NCI-H187 (cell line): ENCODE data around the gene ADD3.

ENCODE experiments used
- DNase-seq, 2 experiments: peaks; one replicate each; lab custom pipeline; 2025; lab: John Stamatoyannopoulos, UW

Gene ADD3

DNA sequence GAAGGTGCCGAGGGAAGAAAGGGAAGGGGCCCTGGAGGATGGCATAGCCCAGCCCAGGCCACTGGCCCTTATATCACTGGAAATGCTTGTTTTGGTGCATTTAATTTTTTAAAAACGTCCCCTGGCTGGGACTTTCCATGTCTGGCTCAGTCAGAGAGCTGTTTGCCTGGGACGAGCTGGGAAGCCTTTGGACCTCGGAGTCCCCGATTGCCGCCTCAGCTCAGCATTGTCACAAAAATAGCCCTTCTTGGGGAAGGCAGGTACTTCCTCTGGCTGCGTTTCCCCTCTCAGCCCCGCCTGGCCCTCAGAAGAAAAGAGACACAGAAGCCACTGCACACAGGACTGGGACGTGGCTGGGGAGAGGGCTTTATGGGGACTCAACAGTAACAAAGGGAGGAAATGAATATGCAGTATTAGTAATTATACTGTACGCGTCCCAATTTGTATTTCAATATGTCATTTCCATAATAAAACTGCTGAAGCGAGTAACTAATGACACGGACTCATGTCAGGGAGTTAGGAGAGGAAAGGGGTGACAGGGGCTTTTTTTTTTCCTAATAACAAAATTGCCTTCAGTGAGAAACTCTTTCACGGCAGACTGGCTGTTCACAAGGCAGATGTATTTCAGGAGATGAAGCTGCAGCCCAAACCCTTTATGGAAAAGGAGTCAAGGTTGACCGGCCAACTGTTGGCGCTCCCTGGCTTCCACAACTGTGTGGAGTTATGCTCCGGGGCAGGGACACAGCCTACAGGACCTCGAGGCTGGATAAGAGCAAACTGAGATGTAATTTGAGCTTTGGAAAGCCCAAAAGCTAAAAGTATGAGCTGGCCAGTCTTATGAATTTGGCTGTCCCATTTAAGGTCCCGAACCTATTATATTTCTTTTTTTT is 168.6 kb downstream of the ADD3 start:
- no peak for DNase-seq

DNA sequence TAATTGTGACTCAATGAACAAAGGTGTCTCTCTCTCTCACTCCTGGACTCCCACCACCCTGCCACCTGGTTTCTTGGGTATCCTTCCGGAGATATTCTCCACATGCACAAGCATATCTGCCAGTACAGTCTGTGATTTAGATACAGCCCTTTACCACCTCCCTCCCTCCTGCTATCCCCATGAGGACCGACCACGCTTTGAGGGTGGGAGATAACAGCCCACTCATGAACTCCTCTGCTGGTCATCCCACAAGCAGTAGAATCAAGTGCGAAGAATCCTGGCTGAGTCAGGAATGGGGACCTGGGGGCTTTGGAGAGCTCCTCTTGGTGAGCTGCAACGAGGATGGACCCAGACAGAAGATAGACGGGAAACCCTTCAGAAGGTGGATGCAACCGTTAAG is 171.4 kb downstream of the ADD3 start:
- DNase-seq, result no peak

DNA sequence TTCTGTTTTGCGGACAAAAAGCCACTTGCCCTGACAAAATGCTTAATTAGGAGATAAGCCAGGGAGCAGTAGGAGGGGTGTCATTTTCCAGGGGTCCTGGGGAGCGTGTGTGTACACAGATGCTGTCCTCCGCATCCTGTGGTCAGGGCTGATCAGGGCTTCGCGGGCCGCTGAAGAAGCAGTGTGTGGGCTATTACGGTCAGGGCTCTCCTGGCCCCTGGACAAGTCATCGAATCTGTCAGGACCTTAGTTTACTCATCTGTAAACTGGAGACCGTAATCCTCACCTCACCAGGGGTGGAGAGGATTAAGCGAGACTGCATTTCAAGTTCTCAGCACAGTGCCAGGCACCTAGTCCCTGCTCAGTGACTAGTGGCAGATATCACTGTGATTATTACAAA is 173.7 kb downstream of the ADD3 start:
- no peak for DNase-seq

DNA sequence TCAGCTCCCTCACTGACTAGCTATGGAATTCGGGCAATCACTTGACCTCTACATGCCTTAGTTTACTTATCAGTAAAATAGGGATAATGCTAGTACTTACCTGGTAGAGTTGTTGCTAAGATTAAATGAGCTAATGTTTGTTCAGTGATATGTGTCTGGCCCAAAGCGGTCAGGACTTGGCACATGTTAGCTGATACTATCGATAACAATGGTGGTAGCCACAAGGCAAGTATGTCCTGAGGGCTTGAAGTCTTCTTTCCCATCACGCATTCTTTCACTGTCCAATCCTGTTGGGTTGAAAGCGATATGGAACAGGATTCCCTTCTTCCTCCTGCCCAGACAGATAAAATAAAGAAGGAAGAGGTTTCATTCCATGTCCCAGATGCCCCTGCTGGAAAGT is 174.1 kb downstream of the ADD3 start:
- no peak for DNase-seq

GRCh38 chr10:110184398-110184797 is 176.6 kb downstream of the ADD3 start:
- DNase-seq, result no peak
